GM20431 (cell line): ENCODE results near the gene POU4F3.

ENCODE experiments used
- in situ Hi-C: fragments of 300-500 bp; cut with MseI, MboI; formaldehyde crosslinking; loops from one replicate; pipeline ENCODE4 v1.15.0; 2020; ENCODE audit warnings: low sequenced_read_pairs; ENCODE audit not compliant: unreplicated experiment

POU4F3 gene

DNA sequence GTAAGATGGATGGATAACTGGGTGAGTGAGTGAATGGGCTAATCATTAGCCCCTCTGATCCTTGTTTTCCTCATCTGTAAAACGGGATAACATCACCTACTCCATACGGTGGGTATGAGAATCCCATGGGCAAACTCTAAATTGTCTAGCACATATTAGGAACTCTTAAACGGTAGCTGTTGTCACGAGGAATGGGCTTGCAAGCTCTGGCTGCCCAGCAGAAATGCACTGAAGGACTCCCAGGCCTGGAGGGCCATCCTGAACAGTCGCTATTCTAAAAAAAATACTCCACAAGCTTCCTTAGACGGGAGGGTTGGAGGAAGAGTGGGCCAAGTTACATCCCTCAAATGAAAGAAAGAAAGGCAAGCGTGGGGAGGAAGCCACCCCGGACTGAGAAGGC lies 711 bp upstream of the POU4F3 start:
- in situ Hi-C loops: no loop called here

DNA sequence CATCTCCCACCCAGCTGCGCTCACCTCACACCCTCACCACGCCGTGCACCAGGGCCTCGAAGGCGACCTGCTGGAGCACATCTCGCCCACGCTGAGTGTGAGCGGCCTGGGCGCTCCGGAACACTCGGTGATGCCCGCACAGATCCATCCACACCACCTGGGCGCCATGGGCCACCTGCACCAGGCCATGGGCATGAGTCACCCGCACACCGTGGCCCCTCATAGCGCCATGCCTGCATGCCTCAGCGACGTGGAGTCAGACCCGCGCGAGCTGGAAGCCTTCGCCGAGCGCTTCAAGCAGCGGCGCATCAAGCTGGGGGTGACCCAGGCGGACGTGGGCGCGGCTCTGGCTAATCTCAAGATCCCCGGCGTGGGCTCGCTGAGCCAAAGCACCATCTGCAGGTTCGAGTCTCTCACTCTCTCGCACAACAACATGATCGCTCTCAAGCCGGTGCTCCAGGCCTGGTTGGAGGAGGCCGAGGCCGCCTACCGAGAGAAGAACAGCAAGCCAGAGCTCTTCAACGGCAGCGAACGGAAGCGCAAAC lies 1.1 kb downstream of the POU4F3 start:
- in situ Hi-C loops: no loop called here

DNA sequence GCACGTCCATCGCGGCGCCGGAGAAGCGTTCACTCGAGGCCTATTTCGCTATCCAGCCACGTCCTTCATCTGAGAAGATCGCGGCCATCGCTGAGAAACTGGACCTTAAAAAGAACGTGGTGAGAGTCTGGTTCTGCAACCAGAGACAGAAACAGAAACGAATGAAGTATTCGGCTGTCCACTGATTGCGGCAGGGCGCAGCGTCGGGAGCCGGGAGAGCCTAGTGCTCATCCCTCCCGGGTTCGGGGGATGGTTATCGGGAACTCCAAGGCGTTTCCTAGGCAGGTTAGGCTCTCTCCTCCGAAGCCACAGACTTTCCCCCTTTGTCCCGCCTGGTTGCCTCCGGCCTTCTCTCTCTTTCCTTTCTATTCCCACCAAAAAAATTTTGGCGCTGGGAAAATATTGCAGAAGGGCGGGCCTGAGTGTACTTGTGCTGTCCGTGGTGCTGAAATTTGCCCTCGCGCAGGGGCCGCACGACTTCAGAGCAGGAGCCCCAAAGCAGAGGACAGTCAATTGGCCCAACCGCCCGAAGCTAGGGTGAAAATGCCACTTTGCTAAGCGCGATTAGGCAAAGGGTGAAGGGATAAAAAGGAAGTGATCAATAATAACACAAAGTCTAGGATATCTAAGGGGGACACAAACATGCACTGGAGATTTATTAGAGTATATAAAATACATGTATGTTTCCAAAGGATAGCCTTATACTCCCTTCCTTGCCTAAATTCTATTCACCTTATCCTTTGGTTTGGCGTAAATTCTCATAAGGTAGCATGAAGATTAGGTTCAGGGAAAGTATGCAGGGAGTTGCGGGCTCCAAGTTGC lies 1.8 kb downstream of the POU4F3 start:
- in situ Hi-C loops: no loop called here

DNA sequence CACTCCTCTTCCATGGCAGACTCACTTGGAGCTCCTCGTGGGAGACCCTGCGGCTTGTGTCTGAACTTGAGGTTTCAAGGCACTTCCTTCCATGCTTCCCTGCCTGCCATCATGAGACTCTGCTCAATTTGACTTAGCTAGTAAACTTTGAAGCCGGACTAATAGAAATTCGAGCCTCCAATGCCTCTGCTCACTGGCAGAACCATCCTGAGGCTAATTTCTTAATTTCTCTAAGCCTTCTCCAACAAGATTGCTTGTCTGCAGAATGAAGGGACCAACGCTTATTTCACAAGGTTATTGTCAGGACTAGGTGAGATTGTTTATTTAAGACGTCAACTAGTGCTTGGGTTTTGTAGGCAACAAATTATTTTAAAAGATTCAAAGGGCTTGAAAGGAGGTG lies 3.2 kb downstream of the POU4F3 start:
- in situ Hi-C loops: no loop called here

DNA sequence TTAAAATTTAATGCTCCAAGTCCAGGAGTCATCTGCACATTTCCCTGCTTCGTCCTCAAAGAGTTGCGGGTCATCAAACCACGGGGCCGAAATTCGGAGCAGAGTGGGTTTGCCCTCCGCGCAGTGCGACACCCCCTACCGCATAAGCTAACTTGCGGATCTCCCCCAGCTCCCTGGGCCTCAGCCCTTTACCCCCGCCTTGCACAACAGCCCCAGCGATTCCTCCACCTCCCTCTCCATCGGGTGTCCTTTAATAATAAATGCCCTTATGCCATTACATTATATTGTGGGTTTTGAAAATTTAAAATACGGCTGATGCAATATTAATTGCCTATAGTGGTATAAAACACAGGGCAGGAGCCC lies 3.9 kb downstream of the POU4F3 start:
- in situ Hi-C loops: no loop called here

DNA sequence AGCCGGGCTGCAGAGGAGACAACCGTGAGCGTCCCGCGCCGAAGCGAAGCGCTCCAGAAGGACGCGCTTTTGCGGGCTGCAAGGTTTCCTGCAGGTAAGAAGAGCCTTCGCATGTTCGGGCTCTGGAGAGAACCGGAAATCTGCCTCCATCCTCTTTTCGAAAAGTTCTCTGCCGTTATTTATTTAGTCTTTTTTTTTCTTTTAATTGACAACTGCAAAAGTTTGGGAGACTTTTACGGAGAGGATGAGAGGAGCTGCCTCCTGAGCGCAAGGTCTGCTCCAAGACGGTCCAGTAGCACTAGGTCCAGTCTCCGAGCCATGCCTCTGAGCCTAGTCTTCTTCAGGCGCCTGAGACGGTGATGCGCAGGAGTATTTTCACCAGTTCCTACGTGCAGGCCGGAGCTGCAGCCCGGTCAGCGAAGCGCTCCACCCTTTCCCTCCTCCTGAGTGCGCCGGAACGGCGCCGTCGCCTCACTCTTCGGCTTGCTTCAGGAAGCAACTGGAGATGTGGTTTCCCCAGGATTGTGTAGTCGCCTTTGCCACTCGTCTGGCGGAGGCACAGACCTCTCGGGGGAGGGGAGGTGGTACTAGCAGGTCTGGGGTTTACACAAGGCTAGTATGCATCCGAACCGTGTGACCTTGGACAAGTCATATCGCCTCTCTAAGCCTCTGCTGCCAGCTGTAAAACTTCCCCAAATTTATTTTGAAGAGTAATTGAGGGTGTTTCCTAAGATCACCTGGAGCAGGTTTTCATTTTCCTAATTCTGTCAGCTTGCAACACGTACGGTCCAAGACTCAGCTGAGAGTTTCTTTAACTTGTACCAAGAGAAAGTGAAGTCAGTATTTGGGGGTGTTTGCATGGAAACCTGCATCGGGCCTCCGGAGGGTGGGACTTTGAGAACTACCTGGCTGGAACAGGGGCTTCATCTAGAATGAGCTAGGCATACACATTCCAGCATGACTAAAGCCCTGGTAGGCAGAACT lies 4.5 kb downstream of the POU4F3 start:
- in situ Hi-C loops: no loop called here

DNA sequence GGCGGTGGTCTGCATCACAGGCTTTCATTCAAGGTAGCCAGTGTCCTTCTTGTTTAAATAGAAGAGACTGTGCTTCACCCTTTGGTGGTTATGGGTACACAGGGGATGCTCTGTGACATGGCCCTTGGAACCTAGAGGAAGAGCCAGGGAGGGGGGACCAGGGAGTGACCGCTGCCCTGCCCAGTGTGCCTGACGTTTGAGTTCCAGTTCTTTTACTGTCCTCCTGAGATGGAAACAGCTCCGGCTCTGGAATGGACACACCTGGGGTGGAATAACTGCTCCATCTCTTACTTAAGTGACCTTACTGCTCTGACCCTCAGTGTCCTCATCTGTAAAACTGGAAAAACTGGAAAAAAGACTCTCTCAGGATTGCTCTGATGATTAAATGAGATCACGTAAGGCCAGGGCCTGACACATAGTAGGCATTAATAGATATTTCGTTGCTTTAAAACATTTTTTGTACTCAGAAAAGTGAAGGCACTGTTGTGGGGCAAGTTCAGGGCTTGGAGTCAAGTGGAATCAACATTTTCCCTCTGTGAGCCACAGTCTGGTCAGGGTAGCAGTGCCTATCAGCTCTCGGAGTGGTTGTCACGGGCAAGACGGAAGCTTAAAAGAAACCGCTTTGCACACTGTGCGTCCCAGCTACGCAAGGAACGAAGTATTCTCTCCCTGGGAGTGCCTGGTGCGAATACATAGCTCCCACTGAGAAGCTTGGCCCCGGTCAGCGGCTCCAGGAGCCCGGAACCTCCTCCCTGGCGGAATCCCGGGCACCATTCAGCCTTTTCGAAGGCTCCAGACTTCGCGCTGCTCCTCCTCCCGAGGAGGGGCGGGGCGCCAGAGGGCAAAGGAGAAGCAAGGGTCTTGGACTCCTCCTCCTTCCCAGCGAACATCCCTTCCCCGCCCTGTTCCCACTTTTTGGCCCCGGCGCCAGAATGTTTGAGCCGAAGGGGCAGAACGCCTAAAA lies 5.8 kb downstream of the POU4F3 start:
- in situ Hi-C loops: no loop called here

DNA sequence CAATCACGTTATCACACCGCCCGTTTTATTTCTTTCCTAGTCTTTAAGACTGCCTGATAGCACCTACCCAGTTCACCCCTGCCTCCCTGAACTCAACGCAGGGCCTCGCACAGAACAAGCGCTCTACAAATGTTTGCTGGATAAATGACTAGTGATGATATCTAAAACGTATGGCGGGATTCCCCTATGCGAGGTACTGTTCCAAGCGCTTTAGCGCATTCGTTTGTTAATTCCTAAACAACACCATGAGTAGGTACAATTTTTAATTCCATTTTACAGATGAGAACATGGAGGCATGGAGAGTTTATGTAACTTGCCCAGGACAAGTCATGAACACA lies 6.6 kb downstream of the POU4F3 start:
- in situ Hi-C loops: no loop called here

DNA sequence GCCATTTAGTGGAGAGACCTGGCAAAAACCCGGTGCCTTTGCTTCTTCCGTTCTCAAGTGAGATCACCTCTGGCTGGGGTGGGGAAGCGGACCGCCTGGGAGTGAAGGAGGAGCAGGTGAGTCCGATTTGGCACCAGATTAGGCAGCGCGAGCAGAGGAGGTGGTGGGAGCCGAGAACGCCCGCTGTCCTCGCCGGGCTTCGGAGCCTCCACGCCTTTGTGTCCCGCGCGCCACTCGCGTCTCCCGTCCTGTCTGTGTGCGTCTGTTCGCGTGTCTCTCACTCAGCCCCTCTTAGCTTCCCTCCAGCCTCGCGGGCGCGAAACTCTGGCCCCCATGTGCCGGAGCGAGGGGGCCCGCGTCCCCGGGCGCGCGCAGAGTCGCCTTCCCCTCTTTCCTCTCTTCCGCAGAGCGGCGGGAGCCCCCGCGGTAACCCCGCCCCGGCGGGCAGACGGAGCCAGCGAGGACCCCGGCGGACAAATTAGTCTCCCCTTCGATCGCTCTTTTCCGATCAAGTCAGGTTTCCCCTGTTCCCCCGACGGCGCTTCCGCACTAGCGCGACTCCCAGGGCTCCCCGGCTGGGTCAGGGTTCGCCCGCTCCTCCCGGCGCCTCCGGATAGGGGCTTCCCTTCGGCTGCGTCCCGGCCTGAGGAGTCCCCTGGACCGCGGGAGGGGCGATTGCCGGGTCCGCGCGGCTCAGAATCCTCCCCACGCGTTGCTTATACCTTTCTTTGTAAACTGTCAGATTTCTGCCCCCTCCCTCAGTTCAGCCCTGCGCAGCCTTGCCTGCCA lies 7.1 kb downstream of the POU4F3 start:
- in situ Hi-C loops: no loop called here

DNA sequence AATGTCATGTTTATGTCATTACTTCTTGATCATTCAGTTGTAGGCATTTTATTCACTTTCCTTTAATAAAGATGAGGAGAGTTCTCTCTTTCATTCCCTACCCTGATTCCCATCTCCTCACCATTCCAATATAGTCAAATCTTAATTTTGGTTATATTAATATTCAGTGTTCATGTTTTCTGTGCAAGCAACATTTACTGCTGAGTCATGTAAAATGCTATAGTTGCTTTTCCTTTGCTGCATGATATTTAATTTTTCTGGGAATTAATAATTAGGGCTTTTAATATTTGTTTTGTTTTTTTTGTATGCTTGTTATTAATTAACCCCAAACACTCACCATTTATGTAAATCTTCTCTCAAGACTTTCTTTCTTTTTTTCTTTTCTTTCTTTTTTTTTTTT lies 18.5 kb downstream of the POU4F3 start:
- in situ Hi-C loops: no loop called here

DNA sequence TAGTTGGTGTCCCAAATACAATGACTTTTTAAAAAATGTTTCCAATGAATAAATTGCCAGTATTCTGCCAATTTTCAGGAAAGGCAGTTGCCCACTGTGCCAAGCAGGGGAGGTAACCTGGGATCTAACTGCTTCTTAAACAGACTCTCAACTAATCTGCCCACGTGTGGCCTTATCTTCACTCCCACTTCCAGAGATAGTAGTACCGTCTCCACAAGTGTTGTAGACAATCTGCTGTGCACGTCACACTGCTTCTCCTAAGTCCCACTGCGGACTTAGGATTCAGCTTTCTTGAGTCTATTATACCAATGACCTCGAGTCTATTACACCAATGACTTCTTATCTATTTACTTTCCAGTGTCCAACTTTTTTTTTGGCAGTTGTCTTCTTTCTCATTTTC lies 21.2 kb downstream of the POU4F3 start:
- in situ Hi-C loops: no loop called here

DNA sequence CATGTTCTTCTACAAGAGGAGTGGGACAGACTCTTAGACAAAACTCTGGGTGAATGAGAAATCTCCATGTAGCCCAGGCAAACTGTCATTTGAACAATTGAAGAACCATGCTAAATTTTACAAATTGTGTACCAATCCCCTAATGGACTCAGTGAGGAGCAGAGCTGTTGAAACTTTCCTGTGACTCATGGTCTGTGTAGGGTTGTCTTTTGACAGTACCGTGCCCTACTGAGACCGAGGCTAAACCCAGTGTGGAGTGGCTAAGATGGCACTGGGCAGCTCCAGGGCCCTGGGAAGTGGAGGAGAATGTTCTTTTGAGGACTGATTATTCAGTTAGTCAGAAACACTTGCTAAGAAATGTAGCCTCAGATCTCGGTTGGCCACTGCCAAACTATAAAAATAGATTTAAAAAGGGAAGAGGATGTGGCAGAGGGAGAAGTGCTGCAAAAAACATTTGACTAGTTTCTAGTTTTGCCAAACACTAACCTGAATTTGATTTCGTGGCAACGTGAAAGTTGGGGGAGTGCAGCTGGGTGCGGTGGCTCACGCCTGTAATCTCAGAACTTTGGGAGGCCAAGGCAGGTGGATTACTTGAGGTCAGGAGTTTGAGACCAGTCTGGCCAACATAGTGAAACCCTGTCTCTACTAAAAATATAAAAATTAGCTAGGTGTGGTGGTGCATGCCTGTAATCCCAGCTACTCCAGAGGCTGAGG lies 24.7 kb downstream of the POU4F3 start:
- in situ Hi-C loops: no loop called here

DNA sequence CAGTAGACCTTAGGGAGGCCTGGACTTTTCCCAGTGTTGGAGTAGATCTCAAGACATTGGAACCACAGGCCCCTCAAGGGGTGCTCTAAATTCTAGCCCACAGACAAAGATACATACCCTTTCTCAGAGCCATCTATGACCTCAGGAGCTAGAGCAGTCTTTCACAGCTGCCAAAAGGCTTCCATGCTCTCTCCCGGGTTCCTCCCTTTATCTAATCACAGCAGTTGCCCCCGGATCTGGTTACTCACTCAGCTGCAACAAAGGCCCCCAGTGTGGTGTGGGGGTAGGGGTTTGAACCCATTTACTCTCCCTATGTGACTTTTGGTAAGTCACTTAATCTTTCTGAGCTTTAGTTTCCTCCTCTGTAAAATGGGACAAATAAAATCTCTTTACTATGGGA lies 27.0 kb downstream of the POU4F3 start:
- in situ Hi-C loops: no loop called here

DNA sequence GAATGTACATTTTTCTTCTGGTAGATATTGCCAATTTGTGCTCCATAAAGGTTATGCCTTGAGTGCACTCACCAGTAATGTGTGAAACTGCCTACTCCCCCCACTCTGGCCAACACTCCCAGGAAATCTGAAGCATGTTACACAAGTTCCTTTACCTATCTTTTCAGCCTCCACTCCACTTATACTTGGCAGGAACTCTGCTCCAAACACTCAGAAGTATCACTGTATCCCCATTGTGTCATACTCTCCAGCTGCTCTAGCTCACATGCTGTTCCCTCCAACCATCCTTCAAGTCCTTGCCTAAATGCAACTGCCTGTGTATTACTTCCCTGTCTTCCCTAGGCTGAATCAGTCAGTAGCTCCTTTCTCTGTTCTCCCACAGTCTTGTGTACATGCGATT lies 28.3 kb downstream of the POU4F3 start:
- in situ Hi-C loops: no loop called here

DNA sequence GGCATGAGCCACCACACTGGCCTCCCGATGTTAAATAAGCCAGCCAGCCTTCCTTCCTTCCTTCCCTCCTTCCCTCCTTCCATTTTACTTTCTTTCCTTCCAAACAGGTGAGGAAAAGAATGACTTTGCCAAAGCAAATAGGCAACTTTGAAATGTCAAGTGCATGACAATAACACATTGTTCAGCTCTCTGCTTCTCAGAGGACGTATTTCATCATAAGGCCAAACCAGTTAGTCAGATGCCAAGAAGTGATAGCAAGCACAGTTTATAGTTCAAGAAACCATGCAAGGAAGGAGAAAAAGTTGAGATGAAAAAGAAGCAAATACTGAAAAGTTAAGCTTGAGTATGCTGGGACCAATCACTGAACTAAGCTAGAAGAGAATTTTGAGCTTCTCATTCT lies 29.5 kb downstream of the POU4F3 start:
- in situ Hi-C loops: no loop called here

DNA sequence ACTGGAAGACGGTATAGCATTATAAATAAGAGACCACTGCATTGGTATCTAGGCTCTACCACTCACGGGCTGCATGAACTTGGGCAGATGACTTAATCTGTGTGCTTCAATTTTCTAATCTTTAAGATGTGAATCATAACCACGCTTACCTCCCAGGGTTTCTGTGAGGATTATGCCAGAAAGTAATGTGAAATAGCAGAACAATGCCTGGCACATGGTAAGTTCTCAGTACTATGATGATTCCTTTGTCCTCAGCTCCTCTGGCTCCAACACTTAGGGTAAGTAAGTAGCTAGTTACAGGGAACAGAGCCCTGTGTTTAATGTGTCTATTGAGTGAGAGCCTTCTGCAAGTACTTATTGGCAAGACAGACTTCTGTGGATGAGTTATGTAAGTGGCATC lies 31.1 kb downstream of the POU4F3 start:
- in situ Hi-C loops: no loop called here

DNA sequence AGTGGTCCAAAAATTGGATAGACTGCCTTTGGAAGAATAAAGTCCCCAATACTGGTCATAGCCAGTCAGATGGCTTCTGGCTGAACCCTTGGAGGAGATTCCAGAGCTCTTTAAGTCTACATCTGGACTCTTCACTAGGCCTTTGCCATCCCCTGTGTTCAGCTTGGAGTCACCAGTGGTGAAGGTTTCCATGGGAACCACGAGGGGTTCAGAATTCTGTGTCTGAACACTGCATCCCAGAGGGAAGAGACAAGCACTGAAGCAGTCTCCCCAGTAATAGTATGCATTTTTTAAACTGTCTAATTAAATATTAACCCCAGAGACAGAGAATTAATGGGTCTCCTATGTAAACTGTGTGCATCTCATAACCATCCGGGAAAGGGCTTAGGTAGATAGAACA lies 38.2 kb downstream of the POU4F3 start:
- in situ Hi-C loops: no loop called here

DNA sequence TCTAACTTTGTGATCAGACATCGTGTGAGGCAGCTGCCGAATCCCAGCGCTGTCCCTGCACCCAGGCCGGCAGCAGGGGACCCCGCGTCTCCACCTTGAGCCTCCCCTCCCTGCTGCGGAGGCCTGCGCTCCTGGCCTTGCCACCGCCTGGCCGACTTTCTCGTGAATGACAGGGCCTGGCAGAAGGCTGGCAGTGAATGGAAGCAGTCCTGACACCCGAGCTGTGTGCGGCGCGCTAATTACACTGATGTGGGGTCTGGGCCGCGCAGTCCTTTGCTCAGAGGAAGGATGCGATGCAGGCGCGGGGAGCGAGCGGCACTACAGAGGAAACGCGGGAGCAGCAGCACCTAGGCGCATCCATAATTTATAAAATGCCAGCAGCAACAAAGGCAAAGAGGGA lies 40.3 kb downstream of the POU4F3 start:
- in situ Hi-C loops: no loop called here

DNA sequence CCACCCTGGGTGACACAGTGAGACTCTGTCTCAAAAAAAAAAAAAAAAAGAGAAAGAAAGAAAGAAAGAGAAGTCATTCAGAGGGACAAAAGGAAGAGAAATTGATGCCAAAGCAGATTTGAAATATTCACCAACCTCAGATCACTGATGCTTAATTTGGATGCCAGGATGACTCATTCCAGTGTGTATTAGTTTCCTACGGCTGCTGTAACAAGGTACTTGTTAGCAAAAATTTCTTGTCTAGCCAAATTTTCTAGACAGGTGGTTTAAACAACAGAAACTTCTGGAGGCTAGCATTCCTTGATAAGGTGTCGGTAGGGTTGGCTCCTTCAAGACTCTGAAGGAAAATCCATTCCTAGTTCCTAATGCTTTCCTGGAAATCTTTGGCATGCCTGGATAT lies 42.1 kb downstream of the POU4F3 start:
- in situ Hi-C loops: no loop called here
